ENCODE data around the gene NRM.
"Not testable (repeated sequence)": the region's sequence is repeated elsewhere in the genome, so short reads cannot be mapped to it uniquely, and the experiment has no call there.

NRM gene

GRCh38 chr6:30666300-30666699 is 24.5 kb downstream of the NRM start:
- peak; percentile 51 for DNase-seq (ENCODE audit: low read depth)

DNA sequence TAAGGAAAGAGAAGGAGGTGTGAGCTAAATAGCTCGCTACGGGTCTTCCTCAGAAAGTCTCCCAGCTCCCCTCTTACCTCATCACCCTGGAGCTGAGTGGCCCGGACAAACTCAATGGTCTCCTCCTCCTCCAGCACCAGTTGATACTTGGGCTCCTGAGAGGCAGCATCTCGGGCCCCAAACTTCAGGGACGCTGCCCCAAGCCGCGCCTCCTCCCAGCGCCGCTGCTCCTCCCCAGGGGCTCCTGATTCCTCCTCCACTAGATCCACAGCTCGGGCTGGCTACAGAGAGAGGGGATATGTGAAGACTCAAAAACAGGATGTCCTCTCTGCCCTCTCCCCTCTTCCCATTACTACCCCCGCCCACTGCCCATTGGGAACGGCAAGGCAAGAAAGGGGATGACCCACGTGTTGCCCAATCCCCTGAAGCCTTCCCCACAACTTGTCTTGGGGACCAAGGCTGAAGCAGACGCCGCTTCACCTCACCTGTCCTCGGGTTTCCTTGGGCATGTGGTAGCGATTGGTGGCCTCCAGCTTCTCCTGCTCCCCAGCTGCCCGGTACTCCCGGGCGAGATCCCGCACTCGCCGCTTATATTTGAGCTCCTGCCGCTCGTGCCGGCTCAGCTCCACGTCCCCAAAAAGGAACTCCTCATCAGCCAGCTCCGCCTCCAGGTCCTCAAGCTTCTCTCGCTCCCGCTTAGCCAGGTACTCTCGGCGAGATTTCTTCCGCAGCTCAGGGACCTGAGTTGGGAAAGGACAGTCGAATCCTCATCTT is 25.6 kb downstream of the NRM start:
- no peak for DNase-seq (ENCODE audit: low read depth)

DNA sequence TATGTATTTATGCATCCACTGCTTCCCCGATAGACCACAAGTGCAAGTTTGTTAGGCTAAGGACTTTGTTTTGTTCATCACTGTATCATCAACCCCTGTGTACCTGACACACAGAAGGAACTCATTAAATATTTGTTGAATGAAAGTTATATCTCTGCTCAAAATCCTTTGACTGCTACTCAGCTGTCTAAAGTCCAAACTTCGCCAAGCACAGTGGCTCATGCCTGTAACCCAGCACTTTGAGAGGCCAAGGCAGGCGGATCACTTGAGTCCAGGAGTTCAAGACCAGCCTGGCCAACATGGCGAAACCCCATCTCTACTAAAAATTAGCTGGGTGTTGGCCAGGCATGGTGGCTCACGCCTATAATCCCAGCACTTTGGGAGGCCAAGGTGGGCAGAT is 32.9 kb downstream of the NRM start:
- not testable (repeated sequence) for DNase-seq (ENCODE audit: low read depth)

DNA sequence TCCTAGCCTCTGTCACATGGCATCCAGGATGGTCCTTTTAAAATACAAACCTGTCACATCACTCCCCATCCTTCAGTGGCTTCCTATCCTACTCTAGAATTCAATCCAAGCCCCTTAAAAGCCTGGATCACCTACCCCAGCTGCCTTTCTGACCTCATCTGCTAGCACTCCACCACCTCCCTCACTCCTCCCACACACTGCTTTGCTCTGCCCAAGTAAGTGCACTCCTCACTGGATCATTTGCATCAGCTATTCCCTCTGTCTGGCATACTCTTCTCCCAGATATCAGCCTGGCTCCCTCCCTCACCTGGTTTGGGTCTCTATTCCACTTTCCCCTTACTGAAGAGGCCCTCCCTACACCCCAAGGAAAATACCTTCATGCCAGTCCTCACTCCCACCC is 33.3 kb downstream of the NRM start:
- DNase-seq (ENCODE audit: low read depth): no peak

GRCh38 chr6:30656513-30656912 is 34.3 kb downstream of the NRM start:
- no peak for DNase-seq (ENCODE audit: low read depth)

GRCh38 chr6:30655743-30656094 is 35.1 kb downstream of the NRM start:
- DNase-seq (ENCODE audit: low read depth): no peak

DNA sequence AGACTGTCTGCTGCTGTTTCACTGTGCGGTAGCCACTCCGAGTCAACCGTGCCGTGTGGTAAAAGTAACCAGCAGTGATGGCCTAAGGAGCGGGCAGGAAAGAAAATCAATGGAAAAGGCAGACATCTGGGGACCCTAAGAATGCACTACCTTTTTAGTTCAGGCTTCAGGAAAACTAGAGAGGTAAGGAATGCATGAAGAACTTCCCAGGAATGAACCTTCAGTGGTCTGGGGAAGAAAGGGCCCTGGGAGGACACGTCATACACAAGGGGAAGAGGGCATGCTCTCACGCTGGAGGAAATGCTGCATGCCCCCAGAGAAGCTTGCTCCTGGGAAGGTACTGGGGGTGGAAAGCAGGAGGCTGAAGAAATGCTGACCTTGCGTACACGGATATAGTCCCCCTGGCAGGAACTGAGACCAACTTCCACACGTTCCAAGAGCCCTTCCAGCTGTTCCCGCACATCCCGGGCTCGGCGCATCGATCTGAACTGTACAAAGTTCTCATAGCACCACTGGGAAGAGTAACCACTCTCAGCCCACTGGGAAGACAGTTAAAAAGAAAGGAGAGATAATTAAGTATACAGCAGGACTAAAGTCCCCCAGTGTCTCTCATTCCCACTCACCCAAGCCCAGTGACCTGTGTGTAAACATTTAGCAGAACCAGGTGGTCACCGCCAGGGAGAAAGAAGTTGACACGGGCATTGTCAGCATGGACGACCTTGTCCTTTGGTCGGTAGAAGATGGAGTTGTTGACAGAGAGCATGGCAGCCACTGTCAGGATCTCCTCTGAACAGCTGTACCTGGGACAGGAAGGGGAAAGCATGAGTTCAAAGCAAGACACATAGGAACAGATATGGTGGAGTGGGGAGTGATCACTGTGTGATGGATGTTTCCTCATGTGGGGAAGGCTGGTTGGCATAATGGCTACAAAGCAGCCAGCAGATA is 35.7 kb downstream of the NRM start:
- no peak for DNase-seq (ENCODE audit: low read depth)

DNA sequence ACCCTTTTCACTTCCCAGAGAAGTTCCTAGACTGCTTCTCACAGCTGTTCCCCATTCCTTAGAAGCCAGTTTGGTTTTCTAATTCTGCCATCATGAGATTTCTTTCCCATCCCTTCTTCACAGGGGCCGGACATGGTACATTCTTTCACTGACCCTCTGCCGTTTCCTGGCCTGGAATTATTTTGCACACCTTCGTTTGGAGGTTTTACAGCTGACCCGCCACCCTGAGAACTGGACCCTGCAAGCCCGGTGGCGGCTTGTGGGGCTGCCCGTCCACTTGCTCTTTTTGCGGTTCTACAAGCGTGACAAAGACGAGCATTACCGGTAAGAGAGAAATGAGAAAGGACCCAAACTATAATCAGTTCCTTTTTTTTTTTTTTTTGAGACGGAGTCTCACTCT is 39.6 kb downstream of the NRM start:
- DNase-seq (ENCODE audit: low read depth): no peak

- DNase-seq (ENCODE audit: low read depth): peak; percentile 65
Observed at GRCh38 chr6:30647242-30648116, 43.3 kb downstream of the NRM start.

GRCh38 chr6:30646450-30647241 is 44.1 kb downstream of the NRM start, which contains the start of gene C6orf136:
TSS of gene C6orf136 (plus strand) at chr6:30647133. CDS start at chr6:30647232, 99 bp downstream.
- peak; percentile 88 for DNase-seq (ENCODE audit: low read depth)

GRCh38 chr6:30645989-30646388 is 44.8 kb downstream of the NRM start:
- no peak for DNase-seq (ENCODE audit: low read depth)

- no peak for DNase-seq (ENCODE audit: low read depth)
Observed at GRCh38 chr6:30644769-30645168, 46.0 kb downstream of the NRM start.

GRCh38 chr6:30643656-30644055 is 47.1 kb downstream of the NRM start:
- DNase-seq (ENCODE audit: low read depth): no peak

GRCh38 chr6:30641048-30641447 is 49.7 kb downstream of the NRM start:
- DNase-seq (ENCODE audit: low read depth): no peak

DNA sequence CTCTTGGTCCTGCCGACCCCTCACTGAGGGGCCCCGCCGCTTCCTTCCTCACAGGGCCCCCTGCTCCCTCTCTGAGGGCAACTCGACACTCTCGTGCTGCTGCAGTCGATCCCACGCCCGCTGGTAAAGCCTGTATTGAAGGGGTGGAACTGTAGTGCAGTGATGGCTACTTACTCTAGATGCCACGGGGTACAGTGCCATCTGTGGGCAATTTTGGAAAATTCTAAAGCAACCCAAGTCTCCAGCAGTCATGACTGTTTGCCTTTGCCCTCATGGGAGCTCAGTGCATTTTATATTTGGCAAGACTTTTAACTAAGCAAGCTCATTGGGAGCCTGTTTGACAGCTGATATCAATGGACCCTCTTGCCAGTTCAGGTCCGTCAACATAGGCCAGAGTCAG is 50.3 kb downstream of the NRM start:
- no peak for DNase-seq (ENCODE audit: low read depth)
